GM12892 (cell line): ENCODE results near the gene CFAP46.

Experiments
- POLR2A ChIP-seq: IDR thresholded peaks from 2 replicates; pipeline ENCODE4 v1.6.1; 2011; ENCODE audit warnings: low read depth, low read length, control low read depth
- TAF1 ChIP-seq: IDR thresholded peaks from 2 replicates; pipeline ENCODE4 v1.6.1; 2011; ENCODE audit warnings: low read depth, mild to moderate bottlenecking, control low read depth, low read length, borderline replicate concordance

GRCh38 chr10:132792796-132793195 is 149.6 kb downstream of the CFAP46 start:
- no peak for TF ChIP-seq POLR2A
- TF ChIP-seq TAF1, result no peak
